Tibial nerve (tissue), 4 donors: ENCODE measurements around the gene SLC25A47.

Source experiments
- CTCF ChIP-seq, 5 experiments: fragments of 200-600 bp in 3 of 5; fragments of 450-650 bp in 2 of 5; sonication (generic) in 3 of 5; IDR thresholded peaks; one replicate each; pipeline ENCODE4 v1.5.1; 2016 to 2019; ENCODE audit warnings: antibody characterized with exemption in 5 of 5, mild to moderate bottlenecking in 3 of 5, moderate library complexity in 2 of 5
- EP300 ChIP-seq, 2 donors: sonication (generic); formaldehyde crosslinking; IDR thresholded peaks; one replicate each; pipeline ENCODE4 v1.6.1; 2017; ENCODE audit warnings: antibody characterized with exemption in 2 of 2, mild to moderate bottlenecking in 1 of 2
- POLR2A ChIP-seq, 2 donors: fragments of 450-650 bp; IDR thresholded peaks; one replicate each; pipeline ENCODE4 v1.6.1; 2017; ENCODE audit warnings: antibody characterized with exemption in 2 of 2, mild to moderate bottlenecking in 2 of 2, moderate library complexity in 2 of 2

GRCh38 chr14:100292776-100293461 lies 30.2 kb upstream of the SLC25A47 start:
- TF ChIP-seq POLR2A (IDR thresholded peaks at IDR 0.05) (no peak), CTCF (IDR thresholded peaks at IDR 0.05) (no peak), EP300 (IDR thresholded peaks at IDR 0.05) (no peak)
